T-cell (primary cell): Measurements from ENCODE around the gene TASP1. TPM values are rescaled to one million over a fixed set of nuclear protein-coding genes. Genes with fewer than 3 reads are reported as not detected.

Source experiments
- ATAC-seq, 4 experiments: fragments of 200-7000 bp in 3 of 4; fragments of 150-1000 bp in 1 of 4; cut with Tn5 transposase; replicated peaks in 1 of 4; 1 replicate in 3 of 4; 2 replicates in 1 of 4; pipeline ENCODE4 v1.10.0; 2021; ENCODE audit warnings: moderate library complexity in 3 of 4, mild to moderate bottlenecking in 2 of 4, moderate number of reproducible peaks in 1 of 4
- CTCF ChIA-PET, 2 donors: fragments of 300-600 bp; sonication (Branson Sonifier 250); formaldehyde crosslinking; loops; one replicate each; lab custom pipeline; 2022; ENCODE audit warnings: antibody characterized with exemption in 2 of 2; lab: Charles Lee
- POLR2A ChIA-PET, 2 donors: fragments of 300-600 bp; sonication (Branson Sonifier 250); formaldehyde crosslinking; loops; one replicate each; lab custom pipeline; 2022; ENCODE audit warnings: antibody characterized with exemption in 2 of 2; lab: Charles Lee
- DNase-seq, 35 experiments: peaks; one replicate each; pipeline versions ENCODE4 v3.0.0 to v3.0.0-alpha.2; 2013 to 2023
- H3K27ac ChIP-seq: one replicate; pipeline ENCODE4 v1.5.1; 2013; ENCODE audit warnings: low read length
- H3K27me3 ChIP-seq, 2 experiments: replicated peaks in 1 of 2; 1 replicate in 1 of 2; 2 replicates in 1 of 2; pipeline versions ENCODE4 v1.6.1 to v1.7.0; 2013; ENCODE audit warnings: low read length in 1 of 2, mixed read lengths in 1 of 2; ENCODE audit not compliant: control insufficient read depth in 2 of 2, insufficient read depth in 2 of 2; ENCODE audit errors: extremely low read depth in 1 of 2
- H3K36me3 ChIP-seq, 2 donors: 1 replicate in 1 of 2; 2 replicates in 1 of 2; pipeline versions ENCODE4 v1.6.1 to v1.7.0; 2013; ENCODE audit warnings: low read length in 1 of 2; ENCODE audit not compliant: control insufficient read depth in 2 of 2, insufficient read depth in 1 of 2; ENCODE audit errors: extremely low read depth in 1 of 2
- H3K4me1 ChIP-seq, 2 experiments: 1 replicate in 1 of 2; 2 replicates in 1 of 2; pipeline versions ENCODE4 v1.6.1 to v1.7.0; 2013; ENCODE audit warnings: low read length in 2 of 2, mixed read lengths in 1 of 2; ENCODE audit not compliant: insufficient read depth in 2 of 2, control insufficient read depth in 1 of 2; ENCODE audit errors: extremely low read depth in 1 of 2
- H3K4me3 ChIP-seq, 2 donors: 1 replicate in 1 of 2; 2 replicates in 1 of 2; pipeline versions ENCODE4 v1.5.1 to v1.7.0; 2013; ENCODE audit warnings: mild to moderate bottlenecking in 2 of 2, low read length in 1 of 2, moderate library complexity in 1 of 2; ENCODE audit not compliant: control insufficient read depth in 1 of 2; ENCODE audit errors: extremely low read depth in 1 of 2
- H3K9me3 ChIP-seq: 2 replicates; pipeline ENCODE4 v1.7.0; 2013
- H3K27ac Mint-ChIP-seq, 2 donors: one replicate each; pipeline ENCODE4 v1.8.0; 2020 to 2021; ENCODE audit warnings: mild to moderate bottlenecking in 2 of 2, mixed read lengths in 2 of 2
- H3K27me3 Mint-ChIP-seq, 2 donors: one replicate each; pipeline ENCODE4 v1.8.0; 2021 to 2022; ENCODE audit warnings: mixed read lengths in 2 of 2
- H3K36me3 Mint-ChIP-seq: one replicate; pipeline ENCODE4 v1.8.0; 2021; ENCODE audit warnings: mixed read lengths
- H3K4me1 Mint-ChIP-seq, 3 donors: one replicate each; pipeline ENCODE4 v1.8.0; 2020 to 2022; ENCODE audit warnings: mixed read lengths in 3 of 3, mild to moderate bottlenecking in 1 of 3
- H3K4me3 Mint-ChIP-seq, 3 donors: one replicate each; pipeline ENCODE4 v1.8.0; 2020 to 2022; ENCODE audit warnings: mild to moderate bottlenecking in 3 of 3, mixed read lengths in 3 of 3, moderate library complexity in 3 of 3
- H3K9me3 Mint-ChIP-seq, 3 donors: one replicate each; pipeline ENCODE4 v1.8.0; 2020 to 2022; ENCODE audit warnings: mixed read lengths in 3 of 3
- WGBS: methylation state at CpG from one replicate; pipeline ENCODE4 v1.1.5; 2013; ENCODE audit warnings: missing lambda C conversion rate; ENCODE audit not compliant: insufficient coverage; 5-methylcytosine and 5-hydroxymethylcytosine counted together
- total RNA-seq, 35 experiments: library from RNA in 6 of 35; stranded (reverse) in 6 of 35; fragments of 120-200 nt in 1 of 35; gene quantifications; one replicate each; pipeline versions ENCODE4 v1.2.1 to v1.2.4 and lab custom pipeline; 2013 to 2026

TASP1 gene
- total RNA-seq, 5 donors from 2014 or later (not counting 1 experiment from before 2014, with no cell fraction given): 11.2 to 19.4 (median 13.8) TPM

DNA sequence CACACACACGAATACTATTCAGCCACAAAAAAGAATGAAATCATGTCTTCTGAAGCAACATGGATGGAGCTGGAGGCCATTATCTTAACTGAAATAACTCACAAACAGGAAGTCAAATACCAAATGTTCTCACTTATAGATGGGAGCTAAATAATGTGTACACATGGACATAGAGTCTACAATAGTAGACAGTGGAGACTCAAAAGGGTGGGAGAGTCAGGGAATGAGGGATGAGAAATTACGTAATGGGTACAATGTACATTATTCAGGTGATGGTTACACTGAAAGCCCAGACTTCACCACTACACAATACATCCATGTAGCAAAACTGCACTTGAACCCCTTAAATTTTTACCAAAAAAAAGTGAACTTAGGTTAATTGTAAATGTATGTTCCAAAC, 160.4 kb downstream of the TASP1 start:
- no peak overlapping the region for H3K27ac Mint-ChIP-seq
- H3K27me3 Mint-ChIP-seq: no peaks in the 10 kb centered on the region
- H3K9me3 Mint-ChIP-seq: peaks cover 4 to 16% (median 15%) of the 10 kb centered on the region in 3 donors
- ChIA-PET POLR2A (no interaction called here), CTCF (no interaction called here)
- Histone ChIP-seq H3K27me3 (no peaks in the 10 kb centered on the region), H3K4me1 (no peaks in the 10 kb centered on the region), H3K9me3 (no peaks in the 10 kb centered on the region), H3K4me3 (no peak overlapping the region), H3K36me3 (peaks cover 0 to 11% of the 10 kb centered on the region in 2 donors), H3K27ac (no peak overlapping the region)
- no peaks in the 10 kb centered on the region for H3K4me1 Mint-ChIP-seq
- peaks cover 64% of the 10 kb centered on the region for H3K36me3 Mint-ChIP-seq
- ATAC-seq (no peak), DNase-seq (no peak)
- WGBS: 60% methylated on average over 1 of the region's 2 CpGs
- no peak overlapping the region for H3K4me3 Mint-ChIP-seq

DNA sequence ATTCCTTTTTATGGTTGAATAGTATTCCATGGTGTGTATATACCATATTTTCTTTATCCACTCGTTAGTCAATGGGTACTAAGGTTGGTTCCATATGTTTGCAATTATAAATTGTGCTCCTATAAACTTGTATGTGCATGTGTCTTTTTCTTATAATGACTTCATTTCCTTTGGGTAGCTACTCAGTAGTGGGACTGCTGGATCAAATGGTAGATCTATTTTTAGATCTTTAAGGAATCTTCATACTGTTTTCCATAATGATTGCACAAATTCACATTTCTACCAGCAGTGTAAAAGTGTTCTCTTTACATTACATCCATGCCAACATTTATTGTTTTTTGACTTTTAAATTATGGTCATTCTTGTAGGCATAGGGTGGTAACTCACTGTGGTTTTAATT, 164.3 kb downstream of the TASP1 start:
- H3K4me1 Mint-ChIP-seq: no peaks in the 10 kb centered on the region
- no peaks in the 10 kb centered on the region for H3K36me3 ChIP-seq
- peaks cover 54% of the 10 kb centered on the region for H3K36me3 Mint-ChIP-seq
- no peak overlapping the region for H3K27ac Mint-ChIP-seq
- no CpG with 5 or more reads among the region's 1 CpG for WGBS
- ATAC-seq: no peak
- H3K9me3 ChIP-seq: no peaks in the 10 kb centered on the region
- H3K4me3 Mint-ChIP-seq: no peak overlapping the region
- ChIA-PET CTCF (no interaction called here), POLR2A (no interaction called here)
- no peaks in the 10 kb centered on the region for H3K27me3 ChIP-seq
- no peaks in the 10 kb centered on the region for H3K4me1 ChIP-seq
- peaks cover 3 to 15% (median 6%) of the 10 kb centered on the region in 3 donors for H3K9me3 Mint-ChIP-seq
- H3K27me3 Mint-ChIP-seq: no peaks in the 10 kb centered on the region
- H3K27ac ChIP-seq: no peak overlapping the region
- DNase-seq: no peak
- H3K4me3 ChIP-seq: no peak overlapping the region

GRCh38 chr20:13469262-13469661, 169.5 kb downstream of the TASP1 start:
- ATAC-seq (no peak), DNase-seq (no peak)
- no peaks in the 10 kb centered on the region for H3K4me1 ChIP-seq
- H3K27ac ChIP-seq: no peak overlapping the region
- no peaks in the 10 kb centered on the region for H3K36me3 ChIP-seq
- CTCF ChIA-PET: interaction anchor here in 1 of 2 donors (0.7 kb wide), 1 partner anchor 213 kb away, joined by 5 read pairs; no protein-coding TSS in a partner anchor
- Mint-ChIP-seq H3K4me1 (no peaks in the 10 kb centered on the region), H3K4me3 (no peak overlapping the region), H3K36me3 (peaks cover 54% of the 10 kb centered on the region), H3K27me3 (no peaks in the 10 kb centered on the region), H3K9me3 (peaks cover 3 to 15% (median 3%) of the 10 kb centered on the region in 3 donors), H3K27ac (no peak overlapping the region)
- POLR2A ChIA-PET: no interaction called here
- no peak overlapping the region for H3K4me3 ChIP-seq
- no peaks in the 10 kb centered on the region for H3K27me3 ChIP-seq
- no peaks in the 10 kb centered on the region for H3K9me3 ChIP-seq

GRCh38 chr20:13468166-13468565, 170.6 kb downstream of the TASP1 start:
- Mint-ChIP-seq H3K4me1 (no peaks in the 10 kb centered on the region), H3K4me3 (no peak overlapping the region), H3K27ac (no peak overlapping the region), H3K36me3 (peaks cover 52% of the 10 kb centered on the region), H3K27me3 (no peaks in the 10 kb centered on the region), H3K9me3 (peaks cover 0 to 10% (median 3%) of the 10 kb centered on the region in 3 donors)
- DNase-seq (no peak), ATAC-seq (no peak)
- Histone ChIP-seq H3K27ac (no peak overlapping the region), H3K36me3 (no peaks in the 10 kb centered on the region), H3K27me3 (no peaks in the 10 kb centered on the region), H3K4me3 (no peak overlapping the region), H3K4me1 (no peaks in the 10 kb centered on the region), H3K9me3 (no peaks in the 10 kb centered on the region)
- ChIA-PET CTCF (interaction anchor here in 1 of 2 donors (0.8 kb wide), 1 partner anchor 23 kb away, joined by 3 read pairs; no protein-coding TSS in a partner anchor), POLR2A (interaction anchor here in 1 of 2 donors (0.6 kb wide), 1 partner anchor 623 kb away, joined by 3 read pairs; no protein-coding TSS in a partner anchor)

GRCh38 chr20:13464702-13465101, 174.0 kb downstream of the TASP1 start:
- Mint-ChIP-seq H3K36me3 (peaks cover 33% of the 10 kb centered on the region), H3K9me3 (no peaks in the 10 kb centered on the region), H3K27ac (no peak overlapping the region), H3K4me3 (no peak overlapping the region), H3K4me1 (no peaks in the 10 kb centered on the region), H3K27me3 (no peaks in the 10 kb centered on the region)
- POLR2A ChIA-PET: no interaction called here
- no CpG with 5 or more reads among the region's 3 CpGs for WGBS
- no peak for DNase-seq
- no peaks in the 10 kb centered on the region for H3K9me3 ChIP-seq
- H3K4me1 ChIP-seq: no peaks in the 10 kb centered on the region
- ATAC-seq: no peak
- no peak overlapping the region for H3K4me3 ChIP-seq
- H3K36me3 ChIP-seq: no peaks in the 10 kb centered on the region
- H3K27ac ChIP-seq: no peak overlapping the region
- CTCF ChIA-PET: no interaction called here
- H3K27me3 ChIP-seq: no peaks in the 10 kb centered on the region

GRCh38 chr20:13461849-13462458, 176.8 kb downstream of the TASP1 start:
- H3K27ac Mint-ChIP-seq: no peak overlapping the region
- no CpG with 5 or more reads among the region's 2 CpGs for WGBS

More at GRCh38 chr20:13461849-13462458, 176.8 kb downstream of the TASP1 start:
- ATAC-seq (no peak), DNase-seq (no peak)
- CTCF ChIA-PET: no interaction called here
- H3K36me3 Mint-ChIP-seq: peaks cover 20% of the 10 kb centered on the region
- no peaks in the 10 kb centered on the region for H3K36me3 ChIP-seq
- H3K4me3 Mint-ChIP-seq: no peak overlapping the region
- H3K27me3 Mint-ChIP-seq: no peaks in the 10 kb centered on the region
- no peaks in the 10 kb centered on the region for H3K4me1 ChIP-seq
- no peaks in the 10 kb centered on the region for H3K9me3 ChIP-seq
- H3K27ac ChIP-seq: no peak overlapping the region
- no peak overlapping the region for H3K4me3 ChIP-seq
- H3K9me3 Mint-ChIP-seq: no peaks in the 10 kb centered on the region
- H3K27me3 ChIP-seq: no peaks in the 10 kb centered on the region
- H3K4me1 Mint-ChIP-seq: no peaks in the 10 kb centered on the region
- POLR2A ChIA-PET: interaction anchor here in 1 of 2 donors (0.6 kb wide), 1 partner anchor 160 kb away, joined by 3 read pairs; no protein-coding TSS in a partner anchor
